HT-29 (cell line): Measurements from ENCODE around the gene SETD3. TPM values are rescaled to one million over a fixed set of nuclear protein-coding genes. Genes with fewer than 3 reads are reported as not detected.

Experiments
- DNase-seq: peaks from one replicate; pipeline ENCODE4 v3.0.0-alpha.2; 2015; ENCODE audit warnings: low spot score
- total RNA-seq: library from RNA; depleted of rRNA; stranded (reverse); fragments of >200 nt; shearing (Covaris generic); gene quantifications from 2 replicates; pipeline ENCODE4 v1.2.3, GENCODE V29; 2014; rRNA removed

Gene SETD3
- 24.8 and 26.3 TPM in 2 replicates for total RNA-seq

- peak; percentile 28 for DNase-seq
Measured at GRCh38 chr14:99479906-99480869, at the start of gene SETD3. Gene SETD3, minus strand, starts transcription at chr14:99480859. Its CDS starts 15,054 bp downstream, at chr14:99465805.

- no peak for DNase-seq
Measured at GRCh38 chr14:99529899-99530298, 49.2 kb upstream of the SETD3 start.

- no peak for DNase-seq
Measured at GRCh38 chr14:99527427-99528076, 46.9 kb upstream of the SETD3 start.

GRCh38 chr14:99527026-99527425 lies 46.4 kb upstream of the SETD3 start:
- DNase-seq: no peak

GRCh38 chr14:99525699-99526080 lies 45.0 kb upstream of the SETD3 start:
- DNase-seq: no peak

- no peak for DNase-seq
Measured at GRCh38 chr14:99524804-99525698, 44.4 kb upstream of the SETD3 start.

- DNase-seq: no peak
Measured at GRCh38 chr14:99524091-99524661, 43.5 kb upstream of the SETD3 start.

- no peak for DNase-seq
Measured at GRCh38 chr14:99523704-99524055, 43.0 kb upstream of the SETD3 start.

GRCh38 chr14:99522934-99523703 lies 42.5 kb upstream of the SETD3 start:
- DNase-seq: no peak

GRCh38 chr14:99522457-99522891 lies 41.8 kb upstream of the SETD3 start:
- no peak for DNase-seq

- no peak for DNase-seq
Measured at GRCh38 chr14:99522025-99522401, 41.4 kb upstream of the SETD3 start.

- no peak for DNase-seq
Measured at GRCh38 chr14:99521176-99522024, 40.7 kb upstream of the SETD3 start.

GRCh38 chr14:99520571-99521081 lies 40.0 kb upstream of the SETD3 start:
- DNase-seq: no peak

- DNase-seq: no peak
Measured at GRCh38 chr14:99519931-99520421, 39.3 kb upstream of the SETD3 start.

- no peak for DNase-seq
Measured at GRCh38 chr14:99519347-99519881, 38.8 kb upstream of the SETD3 start.

GRCh38 chr14:99518441-99519346 lies 38.0 kb upstream of the SETD3 start:
- DNase-seq: peak; percentile 71

- DNase-seq: no peak
Measured at GRCh38 chr14:99517643-99518381, 37.2 kb upstream of the SETD3 start.
